ENCODE data around the gene MARK4. TPM values are rescaled to one million over a fixed set of nuclear protein-coding genes. Genes with fewer than 3 reads are reported as not detected.

MARK4 gene
- total and polyA plus RNA-seq, 12 donors: 13.8 to 45.3 (median 32.0) TPM

GRCh38 chr19:45354241-45354842, 103.3 kb downstream of the MARK4 start:
- TF ChIP-seq, protein P1, sequence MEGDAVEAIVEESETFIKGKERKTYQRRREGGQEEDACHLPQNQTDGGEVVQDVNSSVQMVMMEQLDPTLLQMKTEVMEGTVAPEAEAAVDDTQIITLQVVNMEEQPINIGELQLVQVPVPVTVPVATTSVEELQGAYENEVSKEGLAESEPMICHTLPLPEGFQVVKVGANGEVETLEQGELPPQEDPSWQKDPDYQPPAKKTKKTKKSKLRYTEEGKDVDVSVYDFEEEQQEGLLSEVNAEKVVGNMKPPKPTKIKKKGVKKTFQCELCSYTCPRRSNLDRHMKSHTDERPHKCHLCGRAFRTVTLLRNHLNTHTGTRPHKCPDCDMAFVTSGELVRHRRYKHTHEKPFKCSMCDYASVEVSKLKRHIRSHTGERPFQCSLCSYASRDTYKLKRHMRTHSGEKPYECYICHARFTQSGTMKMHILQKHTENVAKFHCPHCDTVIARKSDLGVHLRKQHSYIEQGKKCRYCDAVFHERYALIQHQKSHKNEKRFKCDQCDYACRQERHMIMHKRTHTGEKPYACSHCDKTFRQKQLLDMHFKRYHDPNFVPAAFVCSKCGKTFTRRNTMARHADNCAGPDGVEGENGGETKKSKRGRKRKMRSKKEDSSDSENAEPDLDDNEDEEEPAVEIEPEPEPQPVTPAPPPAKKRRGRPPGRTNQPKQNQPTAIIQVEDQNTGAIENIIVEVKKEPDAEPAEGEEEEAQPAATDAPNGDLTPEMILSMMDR (IDR thresholded peaks at IDR 0.05): no peak
- ATAC-seq (no peak), DNase-seq (no peak)
- no peaks in the 10 kb centered on the region for H3K4me1 ChIP-seq
- intact Hi-C loops (cut with DNase I): no loop called here
- H3K27me3 ChIP-seq: no peaks in the 10 kb centered on the region
- H3K27ac ChIP-seq: no peak overlapping the region
- no peak overlapping the region for H3K4me3 ChIP-seq
- H3K36me3 ChIP-seq: peaks cover 0 to 82% (median 8%) of the 10 kb centered on the region in 9 donors
- 92 to 96% methylated on average over 11 of the region's 11 CpGs for WGBS, 2 donors
- H3K9me3 ChIP-seq: no peaks in the 10 kb centered on the region

Other genes starting within 250 kb of the MARK4 start
- gene RELB, start 249.8 kb upstream of the MARK4 start, total RNA-seq: 10 to 100 TPM in 1 of 10 donors, 1 to 10 TPM in 9; 1.3 to 19.3 (median 5.5) TPM
- gene RELB, start 249.8 kb upstream of the MARK4 start, polyA plus RNA-seq: 10 to 100 TPM in 1 of 2 donors, 1 to 10 TPM in 1; 1.4 to 13.0 TPM
- gene CLASRP, start 212.2 kb upstream of the MARK4 start, total RNA-seq: 10 to 100 TPM; 24.0 to 50.4 (median 30.0) TPM
- gene CLASRP, start 212.2 kb upstream of the MARK4 start, polyA plus RNA-seq: 100 to 1,000 TPM in 1 of 2 donors, 10 to 100 TPM in 1; 26.9 to 142 TPM
- under 1 TPM in 5 of 10 donors, not detected in 5; 0.15 to 0.29 (median 0.21) TPM for gene ZNF296, start 174.8 kb upstream of the MARK4 start, total RNA-seq
- under 1 TPM; 0.22 to 0.95 TPM for gene ZNF296, start 174.8 kb upstream of the MARK4 start, polyA plus RNA-seq
- gene GEMIN7, start 172.0 kb upstream of the MARK4 start, total RNA-seq: 10 to 100 TPM; 10.7 to 23.5 (median 13.0) TPM
- gene GEMIN7, start 172.0 kb upstream of the MARK4 start, polyA plus RNA-seq: 10 to 100 TPM; 25.9 to 38.2 TPM
- gene PPP1R37, start 158.1 kb upstream of the MARK4 start, total RNA-seq: 10 to 100 TPM; 12.5 to 19.2 (median 15.8) TPM
- gene PPP1R37, start 158.1 kb upstream of the MARK4 start, polyA plus RNA-seq: 10 to 100 TPM; 20.9 to 38.3 TPM
- gene NKPD1, start 90.3 kb upstream of the MARK4 start, total RNA-seq: under 1 TPM in 3 of 10 donors, not detected in 7; 0.06 to 0.09 (median 0.07) TPM
- under 1 TPM; 0.06 to 0.07 TPM for gene NKPD1, start 90.3 kb upstream of the MARK4 start, polyA plus RNA-seq
- 10 to 100 TPM; 14.3 to 24.9 (median 16.8) TPM for gene TRAPPC6A, start 73.0 kb upstream of the MARK4 start, total RNA-seq
- gene TRAPPC6A, start 73.0 kb upstream of the MARK4 start, polyA plus RNA-seq: 10 to 100 TPM; 15.9 to 18.9 TPM
- 1 to 10 TPM; 2.8 to 8.6 (median 4.8) TPM for gene BLOC1S3, start 72.5 kb upstream of the MARK4 start, total RNA-seq
- gene BLOC1S3, start 72.5 kb upstream of the MARK4 start, polyA plus RNA-seq: 1 to 10 TPM; 2.2 to 6.1 TPM
- 1 to 10 TPM in 5 of 10 donors, under 1 TPM in 5; 0.27 to 2.0 (median 1.1) TPM for gene EXOC3L2, start 5.9 kb upstream of the MARK4 start, total RNA-seq
- gene EXOC3L2, start 5.9 kb upstream of the MARK4 start, polyA plus RNA-seq: 1 to 10 TPM; 1.2 to 1.8 TPM
- 1,000 to 10,000 TPM; 3,088 to 7,765 (median 4,540) TPM for gene CKM, start 71.6 kb downstream of the MARK4 start, total RNA-seq
- gene CKM, start 71.6 kb downstream of the MARK4 start, polyA plus RNA-seq: 1,000 to 10,000 TPM; 2,078 to 4,353 TPM
- gene KLC3, start 89.5 kb downstream of the MARK4 start, total RNA-seq: under 1 TPM in 2 of 10 donors, not detected in 8; 0.14 TPM
- gene KLC3, start 89.5 kb downstream of the MARK4 start, polyA plus RNA-seq: under 1 TPM in 1 of 2 donors, not detected in 1; 0.16 TPM
- 10 to 100 TPM; 11.4 to 15.2 (median 14.1) TPM for gene ERCC2, start 119.3 kb downstream of the MARK4 start, total RNA-seq
- 10 to 100 TPM in 1 of 2 donors, 1 to 10 TPM in 1; 6.5 to 11.8 TPM for gene ERCC2, start 119.3 kb downstream of the MARK4 start, polyA plus RNA-seq
- 100 to 1,000 TPM; 134 to 204 (median 166) TPM for gene PPP1R13L, start 153.8 kb downstream of the MARK4 start, total RNA-seq
- 100 to 1,000 TPM in 1 of 2 donors, 10 to 100 TPM in 1; 85.2 to 265 TPM for gene PPP1R13L, start 153.8 kb downstream of the MARK4 start, polyA plus RNA-seq
- gene POLR1G, start 155.4 kb downstream of the MARK4 start, total RNA-seq: 1 to 10 TPM; 4.1 to 9.8 (median 5.6) TPM
- 1 to 10 TPM; 5.1 to 8.2 TPM for gene POLR1G, start 155.4 kb downstream of the MARK4 start, polyA plus RNA-seq
- 100 to 1,000 TPM; 113 to 194 (median 136) TPM for gene ERCC1, start 172.6 kb downstream of the MARK4 start, total RNA-seq
- 100 to 1,000 TPM; 147 to 183 TPM for gene ERCC1, start 172.6 kb downstream of the MARK4 start, polyA plus RNA-seq
- gene FOSB, start 216.7 kb downstream of the MARK4 start, total RNA-seq: 10 to 100 TPM in 2 of 10 donors, 1 to 10 TPM in 7, under 1 TPM in 1; 0.39 to 54.5 (median 4.9) TPM
- 1 to 10 TPM; 2.1 to 5.5 TPM for gene FOSB, start 216.7 kb downstream of the MARK4 start, polyA plus RNA-seq
- 10 to 100 TPM; 15.9 to 33.7 (median 21.8) TPM for gene RTN2, start 245.8 kb downstream of the MARK4 start, total RNA-seq
- 10 to 100 TPM; 11.1 to 13.3 TPM for gene RTN2, start 245.8 kb downstream of the MARK4 start, polyA plus RNA-seq
- 1 to 10 TPM in 1 of 10 donors, under 1 TPM in 4, not detected in 5; 0.32 to 3.6 (median 0.57) TPM for gene PPM1N, start 247.2 kb downstream of the MARK4 start, total RNA-seq
- gene PPM1N, start 247.2 kb downstream of the MARK4 start, polyA plus RNA-seq: under 1 TPM; 0.51 to 0.68 TPM